Measurements from ENCODE around the gene TEPSIN.

TEPSIN gene

DNA sequence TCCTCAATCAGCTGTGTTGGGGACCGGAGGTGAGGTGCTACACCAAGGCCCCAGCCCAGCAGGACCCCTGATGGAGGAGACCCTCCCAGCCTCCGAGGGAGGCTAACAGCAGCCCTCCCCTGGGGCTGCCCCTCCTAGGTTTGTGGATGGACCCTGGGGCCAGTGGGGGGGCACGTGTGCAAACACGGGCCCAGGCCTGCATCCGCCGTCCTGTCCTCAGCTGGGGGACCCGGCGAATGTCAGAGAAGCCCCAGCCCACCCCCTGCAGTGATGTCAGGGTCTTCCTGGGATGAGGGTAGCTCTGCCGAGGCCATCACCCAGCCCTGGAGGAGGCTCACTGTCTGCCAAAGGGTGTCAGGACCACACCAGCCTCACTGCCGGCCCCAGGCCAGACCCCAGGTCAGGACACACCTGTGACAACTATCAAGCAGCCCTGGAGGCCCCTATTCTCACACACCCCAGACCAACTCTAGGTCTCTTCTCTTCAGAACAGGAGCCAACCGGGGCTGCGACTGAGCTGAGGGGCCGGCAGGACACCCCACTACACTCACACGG lies 42.8 kb downstream of the TEPSIN start:
- no peak for DNase-seq

DNA sequence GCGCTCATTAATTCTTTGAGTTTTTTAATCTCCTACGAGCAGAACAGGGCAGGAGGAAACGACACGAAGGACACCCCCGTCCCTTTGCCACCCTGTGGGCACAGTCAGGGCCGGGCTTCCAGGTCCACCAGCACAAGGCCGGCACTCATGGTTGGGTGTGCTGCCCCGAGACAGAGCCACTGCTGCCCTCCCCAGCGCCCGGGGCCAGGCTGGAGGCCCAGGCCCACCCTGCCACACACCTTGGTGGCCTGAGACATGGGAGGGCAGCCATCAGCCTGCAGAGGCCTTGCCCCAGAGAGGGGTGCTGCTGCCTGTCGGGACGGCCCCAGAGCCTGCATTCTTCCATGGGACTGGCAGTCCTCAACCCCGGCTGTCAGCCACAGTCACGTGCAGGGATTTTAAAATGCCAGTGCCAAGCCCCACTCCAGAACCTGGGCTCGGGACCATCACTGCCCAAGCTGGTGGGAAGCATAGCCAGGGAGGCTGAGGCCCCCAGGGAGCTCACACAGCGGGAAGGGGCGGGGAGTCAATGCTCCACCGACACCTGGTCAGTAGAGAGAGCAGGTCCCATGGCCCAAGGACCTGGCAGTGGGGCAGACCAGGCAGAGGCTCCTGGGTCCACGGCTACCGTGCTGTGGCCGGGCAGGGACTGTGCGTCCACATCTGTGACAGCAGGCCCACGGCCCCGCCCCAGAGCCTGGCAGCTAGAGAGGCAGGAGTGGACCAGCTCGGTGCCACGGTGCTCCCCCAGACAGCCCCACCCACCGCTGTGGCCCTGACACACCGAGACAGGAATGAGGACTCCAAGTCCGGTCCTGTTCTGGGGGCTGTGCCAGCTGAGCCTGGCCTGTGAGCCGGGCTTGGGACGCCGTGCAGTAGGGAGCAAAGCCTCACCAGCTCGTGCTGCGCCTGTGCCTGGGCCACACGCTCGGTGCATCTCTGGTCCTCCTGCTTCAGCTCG lies 43.6 kb downstream of the TEPSIN start:
- DNase-seq: no peak

GRCh38 chr17:81194225-81194760 lies 44.6 kb downstream of the TEPSIN start:
- DNase-seq: no peak

GRCh38 chr17:81193470-81194224 lies 45.2 kb downstream of the TEPSIN start:
- no peak for DNase-seq

GRCh38 chr17:81193051-81193410 lies 45.8 kb downstream of the TEPSIN start:
- DNase-seq: no peak

DNA sequence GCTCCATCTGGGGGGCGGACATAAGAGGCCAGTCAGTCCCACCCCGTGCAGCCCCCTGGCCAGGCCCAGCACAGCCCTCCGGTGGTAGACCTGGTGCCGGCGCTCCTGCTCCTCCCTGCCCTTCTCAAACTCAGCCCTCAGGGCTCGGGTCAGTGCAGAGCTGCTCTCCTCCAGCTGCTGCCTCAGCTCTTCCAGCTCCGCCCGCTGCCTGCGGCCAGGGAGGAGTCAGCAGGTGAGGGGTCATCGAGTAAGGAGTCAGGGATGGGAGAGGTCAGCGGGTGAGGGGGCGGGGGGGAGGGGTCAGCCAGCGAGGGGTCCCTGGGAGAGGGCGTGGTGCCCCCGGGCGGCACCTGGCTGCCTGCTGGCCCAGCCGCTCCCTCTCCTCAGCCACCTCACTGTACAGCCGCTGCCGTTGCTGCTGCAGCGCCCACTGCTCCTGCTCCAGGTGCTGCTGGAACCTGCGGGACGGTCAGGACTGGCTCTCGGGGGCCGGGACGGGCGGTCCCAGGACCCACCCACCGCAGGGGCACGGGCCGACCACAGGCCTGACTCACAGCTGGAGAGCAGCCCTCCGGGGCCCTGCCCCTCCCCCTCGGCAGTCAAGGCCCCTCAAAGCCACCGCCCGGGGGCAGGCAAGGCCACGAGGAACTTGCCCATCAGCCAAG lies 46.3 kb downstream of the TEPSIN start:
- no peak for DNase-seq

DNA sequence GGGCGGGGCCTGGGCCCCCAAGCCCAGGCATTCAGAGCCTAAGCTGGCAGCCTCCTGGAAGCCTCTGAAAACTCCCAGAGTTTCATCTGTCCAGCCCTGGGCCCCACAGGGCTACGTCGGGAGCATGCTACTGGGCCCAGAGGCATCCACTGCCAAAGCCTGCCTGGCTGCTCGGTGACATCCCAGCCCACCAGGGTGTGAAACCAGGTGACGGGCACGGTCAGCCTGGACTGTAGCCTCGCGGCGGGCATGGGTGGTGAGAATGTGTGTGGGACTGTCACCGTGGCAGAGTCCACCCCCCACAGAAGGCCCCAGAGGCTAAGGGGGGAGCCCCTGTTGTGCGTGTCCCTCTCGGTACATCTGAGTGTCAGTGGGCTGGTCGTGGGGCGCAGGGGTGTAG lies 47.2 kb downstream of the TEPSIN start:
- DNase-seq: no peak

DNA sequence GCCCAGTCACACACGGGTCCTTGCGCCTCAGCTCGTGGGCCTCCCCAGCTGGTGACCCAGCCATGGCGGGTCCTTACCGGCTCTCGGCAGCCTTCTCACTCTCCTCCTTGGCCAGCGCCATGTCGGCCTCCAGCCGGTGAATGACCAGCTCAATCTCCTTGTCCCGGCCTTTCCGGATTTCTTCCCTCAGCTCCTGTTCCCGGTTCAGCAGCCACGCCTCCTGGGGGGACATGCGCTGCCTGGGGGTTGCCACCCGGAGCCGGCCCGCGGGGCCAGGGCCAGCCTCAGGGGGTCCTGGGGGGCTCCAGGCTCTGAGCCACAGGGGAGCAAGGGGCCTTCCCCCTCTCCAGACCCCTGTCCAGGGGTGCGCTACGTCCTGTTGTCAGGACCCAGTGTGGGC lies 47.7 kb downstream of the TEPSIN start:
- no peak for DNase-seq

- no peak for DNase-seq
Measured at GRCh38 chr17:81190591-81190990, 48.3 kb downstream of the TEPSIN start.

- DNase-seq: no peak
Measured at GRCh38 chr17:81189670-81190530, 49.0 kb downstream of the TEPSIN start.

GRCh38 chr17:81189016-81189415 lies 49.8 kb downstream of the TEPSIN start:
- DNase-seq: no peak

- DNase-seq: no peak
Measured at GRCh38 chr17:81188491-81188840, 50.4 kb downstream of the TEPSIN start.

- no peak for DNase-seq
Measured at GRCh38 chr17:81187586-81188490, 51.0 kb downstream of the TEPSIN start.

- no peak for DNase-seq
Measured at GRCh38 chr17:81187120-81187519, 51.7 kb downstream of the TEPSIN start.

DNA sequence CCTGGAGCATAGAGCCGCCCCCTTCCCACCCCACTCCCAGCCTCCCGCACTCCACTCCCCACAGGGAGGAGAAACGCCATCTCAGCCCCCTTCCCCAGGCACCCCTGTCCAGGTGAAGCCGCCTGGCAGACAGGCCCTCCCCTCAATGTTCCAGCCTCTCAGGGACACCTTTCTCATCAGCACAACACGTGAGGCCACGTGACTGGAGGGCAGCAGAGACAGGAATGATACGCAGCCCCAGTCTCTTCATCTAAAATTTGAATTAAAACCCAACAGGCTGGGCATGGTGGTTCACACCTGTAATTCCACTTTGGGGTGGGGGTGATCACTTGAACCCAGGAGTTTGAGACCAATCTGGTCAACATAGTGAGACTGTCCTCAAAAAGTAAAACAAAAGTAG lies 52.7 kb downstream of the TEPSIN start:
- DNase-seq: no peak

GRCh38 chr17:81184555-81184954 lies 54.3 kb downstream of the TEPSIN start:
- DNase-seq: no peak

DNA sequence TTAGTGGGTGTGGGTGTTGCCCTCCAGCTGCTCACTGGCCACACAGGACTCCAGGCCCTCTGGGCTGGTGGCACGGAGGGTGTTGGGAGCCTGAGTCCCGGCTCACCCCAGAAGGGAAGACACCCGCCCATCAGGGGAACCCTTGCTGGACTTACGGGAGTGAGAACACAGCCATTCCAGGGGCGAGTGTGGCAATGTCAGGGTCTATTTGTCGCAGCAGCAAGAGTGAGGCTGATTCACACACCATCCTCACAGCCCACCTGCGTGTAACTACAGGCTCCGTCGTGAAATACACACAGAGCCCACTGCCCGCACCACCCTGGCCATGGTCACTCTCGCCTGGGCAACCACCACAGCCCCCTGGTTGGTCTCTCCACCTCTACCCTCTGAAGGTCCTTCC lies 55.0 kb downstream of the TEPSIN start:
- no peak for DNase-seq

DNA sequence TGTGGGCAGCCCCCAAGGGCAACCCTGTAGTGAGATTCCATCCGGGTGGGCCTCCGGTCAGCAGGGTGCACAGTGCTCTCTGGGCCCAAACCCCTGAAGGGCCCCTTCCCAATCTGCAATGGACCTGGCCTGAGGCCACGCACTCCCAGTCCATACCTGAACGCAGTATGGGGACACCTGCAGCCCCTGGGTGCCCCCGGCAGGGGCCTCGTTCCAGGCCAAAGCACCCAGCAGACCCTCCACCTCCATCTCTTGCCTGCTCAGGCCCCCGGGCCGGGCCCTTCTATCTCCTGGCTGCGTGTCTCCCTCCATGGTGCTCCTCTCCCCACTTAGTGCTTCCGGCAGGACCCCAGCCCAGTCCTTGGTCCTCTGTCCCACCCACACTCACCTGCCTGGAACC lies 55.5 kb downstream of the TEPSIN start:
- no peak for DNase-seq

DNA sequence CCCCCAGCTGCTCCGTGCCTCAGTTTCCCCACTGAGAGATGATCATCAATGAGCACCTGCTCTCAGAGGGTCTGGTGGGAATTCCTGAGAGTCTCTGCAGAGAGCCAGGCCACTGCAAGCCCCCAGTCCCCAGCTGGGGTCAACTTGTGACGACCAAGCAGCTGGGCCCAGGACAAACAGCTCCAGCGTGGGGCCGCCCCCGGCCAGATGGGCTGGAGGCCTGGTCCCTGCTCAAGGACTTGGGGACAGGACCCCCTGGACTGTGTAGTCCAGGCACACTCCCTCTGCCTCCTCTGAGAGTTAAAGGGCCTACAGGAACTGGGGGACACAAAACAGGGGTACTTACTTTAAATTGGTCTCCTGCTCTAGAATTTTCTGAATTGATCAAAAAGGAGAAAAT lies 56.3 kb downstream of the TEPSIN start:
- no peak for DNase-seq

GRCh38 chr17:81181811-81182185 lies 57.1 kb downstream of the TEPSIN start:
- no peak for DNase-seq
